PFSK-1 (cell line): ENCODE measurements around the gene EIPR1.

Experiments
- FOXP2 ChIP-seq: optimal IDR thresholded peaks from 2 replicates; pipeline ENCODE3; 2011; ENCODE audit warnings: borderline replicate concordance, control low read depth, inconsistent platforms; ENCODE audit not compliant: insufficient read depth; ENCODE audit errors: extremely low read length, extremely low read depth
- POLR2AphosphoS5 ChIP-seq: IDR thresholded peaks from 2 replicates; pipeline ENCODE4 v1.6.1; 2012; ENCODE audit warnings: low read depth, mild to moderate bottlenecking, control low read depth, low read length, moderate library complexity
- SIN3A ChIP-seq: IDR thresholded peaks from 2 replicates; pipeline ENCODE4 v1.6.1; 2012; ENCODE audit warnings: mild to moderate bottlenecking, low read length, moderate library complexity, borderline replicate concordance; ENCODE audit not compliant: insufficient read depth
- TAF1 ChIP-seq: IDR thresholded peaks from 2 replicates; pipeline ENCODE4 v1.6.1; 2012; ENCODE audit warnings: low read length, control low read depth, borderline replicate concordance; ENCODE audit not compliant: insufficient read depth
- TF ChIP-seq, protein P1 (sequence below), 2 experiments: IDR thresholded peaks; 2 replicates each; pipeline versions ENCODE4 v1.6.1 to v1.8.0; 2011 to 2012; ENCODE audit warnings: low read depth in 2 of 2, low read length in 2 of 2, control low read depth in 1 of 2, inconsistent platforms in 1 of 2, mild to moderate bottlenecking in 1 of 2, moderate library complexity in 1 of 2; ENCODE audit not compliant: insufficient read depth in 1 of 2

The EIPR1 gene

GRCh38 chr2:3183766-3184165, 193.9 kb downstream of the EIPR1 start:
- TF ChIP-seq FOXP2 = no peak
- TF ChIP-seq TAF1 = no peak
- TF ChIP-seq, protein P1, sequence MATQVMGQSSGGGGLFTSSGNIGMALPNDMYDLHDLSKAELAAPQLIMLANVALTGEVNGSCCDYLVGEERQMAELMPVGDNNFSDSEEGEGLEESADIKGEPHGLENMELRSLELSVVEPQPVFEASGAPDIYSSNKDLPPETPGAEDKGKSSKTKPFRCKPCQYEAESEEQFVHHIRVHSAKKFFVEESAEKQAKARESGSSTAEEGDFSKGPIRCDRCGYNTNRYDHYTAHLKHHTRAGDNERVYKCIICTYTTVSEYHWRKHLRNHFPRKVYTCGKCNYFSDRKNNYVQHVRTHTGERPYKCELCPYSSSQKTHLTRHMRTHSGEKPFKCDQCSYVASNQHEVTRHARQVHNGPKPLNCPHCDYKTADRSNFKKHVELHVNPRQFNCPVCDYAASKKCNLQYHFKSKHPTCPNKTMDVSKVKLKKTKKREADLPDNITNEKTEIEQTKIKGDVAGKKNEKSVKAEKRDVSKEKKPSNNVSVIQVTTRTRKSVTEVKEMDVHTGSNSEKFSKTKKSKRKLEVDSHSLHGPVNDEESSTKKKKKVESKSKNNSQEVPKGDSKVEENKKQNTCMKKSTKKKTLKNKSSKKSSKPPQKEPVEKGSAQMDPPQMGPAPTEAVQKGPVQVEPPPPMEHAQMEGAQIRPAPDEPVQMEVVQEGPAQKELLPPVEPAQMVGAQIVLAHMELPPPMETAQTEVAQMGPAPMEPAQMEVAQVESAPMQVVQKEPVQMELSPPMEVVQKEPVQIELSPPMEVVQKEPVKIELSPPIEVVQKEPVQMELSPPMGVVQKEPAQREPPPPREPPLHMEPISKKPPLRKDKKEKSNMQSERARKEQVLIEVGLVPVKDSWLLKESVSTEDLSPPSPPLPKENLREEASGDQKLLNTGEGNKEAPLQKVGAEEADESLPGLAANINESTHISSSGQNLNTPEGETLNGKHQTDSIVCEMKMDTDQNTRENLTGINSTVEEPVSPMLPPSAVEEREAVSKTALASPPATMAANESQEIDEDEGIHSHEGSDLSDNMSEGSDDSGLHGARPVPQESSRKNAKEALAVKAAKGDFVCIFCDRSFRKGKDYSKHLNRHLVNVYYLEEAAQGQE (IDR thresholded peaks at IDR 0.05; ENCODE audit: insufficient read depth in 1 of 2, low read depth in 2 of 2, low read length in 2 of 2) = no peak
- TF ChIP-seq SIN3A = no peak
- TF ChIP-seq POLR2AphosphoS5 = no peak

DNA sequence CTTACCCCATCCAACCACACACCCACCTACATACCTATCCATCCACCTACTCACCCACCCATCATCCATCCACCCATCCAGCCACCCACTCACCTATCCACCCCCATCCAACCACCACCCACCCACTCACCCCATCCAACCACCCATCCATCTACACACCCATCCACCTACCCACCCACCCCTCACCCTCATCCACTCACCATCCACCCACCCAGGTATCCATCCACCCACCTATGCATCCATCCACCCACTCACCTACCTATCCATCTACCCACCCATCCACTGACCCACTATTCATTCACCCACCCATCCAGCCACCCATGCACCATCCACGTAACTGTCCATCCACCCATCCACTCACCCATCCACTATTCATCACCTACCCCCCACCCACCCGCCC, 194.8 kb downstream of the EIPR1 start:
- TF ChIP-seq POLR2AphosphoS5 = no peak
- TF ChIP-seq, protein P1 (IDR thresholded peaks at IDR 0.05; ENCODE audit: insufficient read depth in 1 of 2, low read depth in 2 of 2, low read length in 2 of 2) = no peak
- no peak for TF ChIP-seq FOXP2
- no peak for TF ChIP-seq SIN3A
- no peak for TF ChIP-seq TAF1

DNA sequence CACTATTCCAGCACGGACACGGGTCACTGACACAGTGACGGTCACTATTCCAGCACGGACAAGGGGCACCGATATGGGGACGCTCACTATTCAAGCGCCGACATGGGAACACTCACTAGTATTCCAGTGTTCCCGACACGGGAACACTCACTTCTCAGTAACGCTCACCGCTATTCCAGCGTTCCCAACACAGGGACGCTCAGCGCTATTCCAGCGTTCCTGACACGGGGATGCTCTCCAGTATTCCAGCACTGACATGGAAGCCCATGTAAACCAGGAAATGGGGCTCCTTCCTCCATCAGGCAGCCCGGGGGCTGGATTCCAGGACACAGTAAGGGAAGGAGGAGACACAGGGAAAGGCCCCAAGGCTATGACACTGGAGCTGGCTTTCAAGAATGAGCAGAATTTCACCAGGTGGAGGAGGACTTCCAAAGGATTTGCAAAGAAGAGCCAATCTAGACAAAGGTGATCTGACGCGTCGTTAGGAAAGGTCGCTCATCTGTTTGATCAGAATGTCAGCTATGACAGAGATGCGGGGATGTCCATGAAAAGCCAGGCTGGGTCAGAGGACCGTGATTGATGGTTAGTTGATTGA, 196.1 kb downstream of the EIPR1 start:
- TF ChIP-seq FOXP2 = no peak
- no peak for TF ChIP-seq POLR2AphosphoS5
- TF ChIP-seq, protein P1 (IDR thresholded peaks at IDR 0.05; ENCODE audit: insufficient read depth in 1 of 2, low read depth in 2 of 2, low read length in 2 of 2) = no peak
- no peak for TF ChIP-seq TAF1
- no peak for TF ChIP-seq SIN3A

GRCh38 chr2:3180082-3180908, 197.3 kb downstream of the EIPR1 start:
- TF ChIP-seq, protein P1 (IDR thresholded peaks at IDR 0.05; ENCODE audit: insufficient read depth in 1 of 2, low read depth in 2 of 2, low read length in 2 of 2) = no peak
- TF ChIP-seq SIN3A (no peak), FOXP2 (no peak), TAF1 (no peak), POLR2AphosphoS5 (no peak)
